GM15510 (cell line): Measurements from ENCODE around the gene COL8A1.

Experiments used
- POLR2A ChIP-seq: IDR thresholded peaks from 3 replicates; pipeline ENCODE4 v1.6.1; 2011; ENCODE audit warnings: borderline replicate concordance; ENCODE audit not compliant: insufficient read length; ENCODE audit errors: extremely low read depth

COL8A1 gene

DNA sequence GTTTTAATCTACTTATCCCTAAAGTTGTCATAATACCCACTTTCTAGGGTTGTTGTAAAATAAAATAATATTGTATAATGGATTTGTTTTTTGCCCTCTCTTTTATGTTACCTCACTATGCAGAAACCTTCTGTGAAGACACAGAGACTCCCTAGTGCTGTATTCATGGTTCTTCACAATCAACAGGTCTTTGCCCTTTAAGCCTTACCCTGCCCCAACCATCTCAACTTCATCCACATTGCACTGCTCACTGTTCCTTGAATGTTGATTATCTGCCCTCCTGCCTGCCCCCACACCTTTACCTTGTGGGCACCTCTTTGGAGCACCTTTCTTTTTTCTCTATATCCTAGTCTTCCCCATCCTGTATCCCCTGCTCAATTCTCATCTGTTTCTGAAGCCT lies 200.4 kb downstream of the COL8A1 start:
- no peak for TF ChIP-seq POLR2A

DNA sequence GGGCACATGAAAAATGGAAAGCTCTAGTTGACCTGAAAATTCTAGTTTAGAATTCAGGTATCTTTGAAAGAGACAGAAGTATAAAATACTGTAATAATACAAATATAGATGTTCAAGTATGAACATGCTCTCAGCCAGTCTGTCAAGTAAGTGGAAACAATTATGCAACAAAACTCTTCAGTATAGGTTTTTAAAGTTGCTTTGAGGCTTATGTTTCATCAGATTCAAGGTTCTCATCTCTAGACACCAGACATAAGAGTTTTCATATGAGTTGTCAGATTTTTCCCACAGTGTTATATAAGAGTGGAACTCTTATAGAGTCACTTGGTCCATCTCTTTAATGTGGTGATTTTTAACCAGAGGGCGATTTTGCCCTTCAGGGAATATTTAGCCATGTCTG lies 201.2 kb downstream of the COL8A1 start:
- no peak for TF ChIP-seq POLR2A

DNA sequence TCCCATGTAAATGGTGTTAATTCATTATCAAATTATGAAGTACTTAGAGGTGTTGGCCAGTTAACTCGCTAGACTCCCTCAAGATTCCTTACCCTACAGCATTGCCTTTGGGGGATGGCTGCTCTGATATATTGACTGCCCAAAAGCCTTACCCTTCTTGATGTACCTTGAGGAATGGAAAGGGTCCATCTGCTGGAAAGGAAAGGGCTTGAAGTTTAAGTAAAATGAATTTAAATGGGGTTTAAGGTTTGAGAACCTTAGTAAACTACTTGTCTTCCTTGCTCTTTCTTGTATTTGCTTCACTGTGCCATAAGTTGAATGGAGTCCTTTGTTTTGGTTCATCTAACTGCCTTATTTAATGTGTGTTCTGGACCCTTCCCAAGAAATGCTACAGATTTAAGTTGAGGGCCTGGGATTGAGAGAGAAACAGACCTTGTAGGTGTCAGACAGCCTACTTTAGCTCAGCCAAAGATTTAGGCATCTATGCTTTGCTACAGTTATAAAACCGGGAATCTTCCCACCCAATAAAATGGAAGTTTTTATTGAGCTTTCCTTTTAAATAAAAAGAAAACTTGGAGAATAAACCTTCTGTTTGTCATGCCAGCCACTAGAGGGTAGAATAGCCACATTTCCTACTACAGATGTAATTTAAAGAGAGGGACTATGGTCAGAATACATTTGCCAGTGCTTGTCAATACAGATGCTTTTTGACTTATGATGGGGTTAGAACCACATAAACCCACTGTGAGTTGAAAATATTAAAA lies 204.6 kb downstream of the COL8A1 start:
- no peak for TF ChIP-seq POLR2A

GRCh38 chr3:99843590-99844258 lies 205.3 kb downstream of the COL8A1 start:
- TF ChIP-seq POLR2A = no peak

DNA sequence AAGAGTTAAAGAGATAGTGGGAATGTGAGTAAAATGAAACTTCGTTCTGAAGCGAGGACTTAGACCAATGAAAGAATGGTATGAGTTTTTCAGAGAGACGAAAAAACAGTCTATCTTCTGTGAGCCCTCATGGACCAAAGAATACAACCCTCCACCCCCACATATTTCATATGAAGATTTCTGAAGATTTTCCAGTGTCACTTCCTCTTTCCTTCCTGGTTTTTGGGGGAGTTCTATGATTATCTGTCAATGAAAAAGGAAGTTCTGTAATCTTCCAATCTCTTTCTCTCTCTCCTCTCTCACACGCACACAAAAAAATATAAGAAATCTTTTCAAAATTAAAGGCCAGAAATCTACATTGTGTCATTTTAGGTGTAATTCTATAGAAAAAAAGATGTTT lies 206.9 kb downstream of the COL8A1 start:
- TF ChIP-seq POLR2A = no peak

DNA sequence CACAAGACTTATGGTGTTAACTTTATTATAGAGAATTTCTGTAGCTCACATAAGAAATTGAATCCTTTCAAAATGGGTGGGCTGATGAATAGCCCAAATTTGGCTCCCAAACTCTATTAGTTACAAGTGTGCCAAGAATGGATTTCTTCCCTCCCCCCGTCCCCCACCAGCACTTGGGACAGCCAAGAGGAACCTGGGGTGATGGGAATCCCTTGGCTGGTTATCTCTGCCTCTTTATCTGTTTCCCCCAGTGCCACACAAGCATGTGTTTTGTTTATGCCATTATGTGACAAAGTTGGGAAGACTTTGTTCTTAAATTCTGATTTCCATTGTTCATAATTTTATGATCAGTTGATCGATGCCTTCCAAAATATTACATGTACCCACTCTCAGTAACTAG lies 207.6 kb downstream of the COL8A1 start:
- no peak for TF ChIP-seq POLR2A

DNA sequence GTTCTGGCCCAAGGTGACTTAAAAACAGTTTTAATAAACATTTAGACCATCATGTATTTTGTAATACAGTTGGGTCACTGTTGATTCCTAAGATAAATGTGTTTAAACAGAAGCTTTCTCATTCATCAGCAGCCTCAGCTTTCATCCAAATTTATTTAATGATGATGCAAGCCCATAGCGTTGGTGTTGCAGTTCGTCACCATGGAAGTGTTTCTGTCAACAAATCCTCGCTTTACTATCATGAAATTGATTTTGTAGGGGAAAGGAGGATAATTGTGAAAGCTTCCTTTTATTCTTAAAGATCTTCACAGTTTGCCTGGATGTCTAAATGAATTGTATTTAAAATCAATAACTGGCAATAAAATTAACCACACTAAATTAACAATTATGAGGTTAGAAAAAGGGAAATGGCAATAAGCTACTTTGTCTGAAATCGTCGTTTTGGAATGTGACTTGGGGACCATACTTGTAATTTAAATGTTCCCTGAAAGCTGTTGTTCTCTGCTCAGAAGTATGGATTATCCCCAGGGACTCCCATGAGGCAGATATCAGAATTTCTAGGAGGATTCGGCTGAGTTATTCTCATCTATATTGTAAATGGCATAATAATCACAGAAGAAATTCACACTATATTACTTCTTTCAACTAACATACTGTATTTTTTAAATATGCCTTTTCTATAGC lies 208.2 kb downstream of the COL8A1 start:
- TF ChIP-seq POLR2A = no peak

DNA sequence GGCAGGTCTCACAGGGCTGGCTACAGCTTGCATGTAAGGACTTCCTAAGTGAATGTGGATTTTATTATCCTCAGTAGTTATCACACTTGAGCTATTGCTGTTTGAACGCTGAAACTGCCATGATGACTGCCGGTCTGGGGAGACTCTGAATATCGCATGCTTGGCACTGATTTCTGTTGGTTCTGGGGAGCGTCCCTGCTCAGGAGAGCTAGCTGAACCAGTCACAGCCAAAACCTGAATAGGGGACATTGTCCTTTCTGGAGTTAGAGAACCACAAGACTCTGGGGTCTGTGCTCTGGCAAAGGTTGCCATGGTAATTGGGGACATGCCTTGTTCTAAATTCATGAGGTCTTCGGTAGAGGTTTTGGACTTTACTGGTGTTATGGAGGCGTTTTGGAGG lies 210.0 kb downstream of the COL8A1 start:
- TF ChIP-seq POLR2A = no peak
